Measurements from ENCODE around the gene MRGPRE. TPM values are rescaled to one million over a fixed set of nuclear protein-coding genes. Genes with fewer than 3 reads are reported as not detected.

Gene MRGPRE
- total RNA-seq, 1 experiment from 2014 or later, result not detected

- POLR2A ChIA-PET (ENCODE audit: unreplicated experiment), result no interaction called here
- Histone ChIP-seq H2AFZ (ENCODE audit: low read length) (no peak overlapping the region), H3K79me2 (ENCODE audit: low read length) (no peaks in the 10 kb centered on the region), H3K36me3 (ENCODE audit: low read depth, low read length) (no peaks in the 10 kb centered on the region), H3K9me2 (replicated peaks; ENCODE audit: low read length) (no peaks in the 10 kb centered on the region), H3K4me3 (ENCODE audit: low read length) (no peak overlapping the region), H3K27me3 (ENCODE audit: low read length) (peaks cover 30% of the 10 kb centered on the region), H3K9ac (ENCODE audit: low read length) (no peak overlapping the region), H4K20me1 (ENCODE audit: low read length) (no peaks in the 10 kb centered on the region), H3K27ac (ENCODE audit: low read length) (no peak overlapping the region), H3F3A (ENCODE audit: low read length, unreplicated experiment) (no peaks in the 10 kb centered on the region), H3K4me1 (ENCODE audit: insufficient read depth, low read length) (no peaks in the 10 kb centered on the region), H3K9me3 (ENCODE audit: low read length) (no peaks in the 10 kb centered on the region), H3K4me2 (ENCODE audit: low read length) (no peak overlapping the region)
- ATAC-seq, result no peak
- DNase-seq, result no peak
- BruUV-seq (replicated peaks), result no TSS peak
- CTCF ChIA-PET, result no interaction called here
- intact Hi-C loops (cut with micrococcal nuclease), result loop anchor here (5.0 kb wide), 3 partner anchors 107 to 232 kb away; no protein-coding TSS in a partner anchor
- TF ChIP-seq, protein P1, sequence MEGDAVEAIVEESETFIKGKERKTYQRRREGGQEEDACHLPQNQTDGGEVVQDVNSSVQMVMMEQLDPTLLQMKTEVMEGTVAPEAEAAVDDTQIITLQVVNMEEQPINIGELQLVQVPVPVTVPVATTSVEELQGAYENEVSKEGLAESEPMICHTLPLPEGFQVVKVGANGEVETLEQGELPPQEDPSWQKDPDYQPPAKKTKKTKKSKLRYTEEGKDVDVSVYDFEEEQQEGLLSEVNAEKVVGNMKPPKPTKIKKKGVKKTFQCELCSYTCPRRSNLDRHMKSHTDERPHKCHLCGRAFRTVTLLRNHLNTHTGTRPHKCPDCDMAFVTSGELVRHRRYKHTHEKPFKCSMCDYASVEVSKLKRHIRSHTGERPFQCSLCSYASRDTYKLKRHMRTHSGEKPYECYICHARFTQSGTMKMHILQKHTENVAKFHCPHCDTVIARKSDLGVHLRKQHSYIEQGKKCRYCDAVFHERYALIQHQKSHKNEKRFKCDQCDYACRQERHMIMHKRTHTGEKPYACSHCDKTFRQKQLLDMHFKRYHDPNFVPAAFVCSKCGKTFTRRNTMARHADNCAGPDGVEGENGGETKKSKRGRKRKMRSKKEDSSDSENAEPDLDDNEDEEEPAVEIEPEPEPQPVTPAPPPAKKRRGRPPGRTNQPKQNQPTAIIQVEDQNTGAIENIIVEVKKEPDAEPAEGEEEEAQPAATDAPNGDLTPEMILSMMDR (conservative IDR thresholded peaks at IDR 0.05; ENCODE audit: low read depth, low read length), result no peak
- TF ChIP-seq EZH2 (IDR thresholded peaks at IDR 0.05; ENCODE audit: low read length, unreplicated experiment) (no peak), EZH2phosphoT487 (IDR thresholded peaks at IDR 0.05; ENCODE audit: borderline replicate concordance, low read length) (no peak)
Measured at GRCh38 chr11:3219281-3219892, 12.8 kb downstream of the MRGPRE start.

DNA sequence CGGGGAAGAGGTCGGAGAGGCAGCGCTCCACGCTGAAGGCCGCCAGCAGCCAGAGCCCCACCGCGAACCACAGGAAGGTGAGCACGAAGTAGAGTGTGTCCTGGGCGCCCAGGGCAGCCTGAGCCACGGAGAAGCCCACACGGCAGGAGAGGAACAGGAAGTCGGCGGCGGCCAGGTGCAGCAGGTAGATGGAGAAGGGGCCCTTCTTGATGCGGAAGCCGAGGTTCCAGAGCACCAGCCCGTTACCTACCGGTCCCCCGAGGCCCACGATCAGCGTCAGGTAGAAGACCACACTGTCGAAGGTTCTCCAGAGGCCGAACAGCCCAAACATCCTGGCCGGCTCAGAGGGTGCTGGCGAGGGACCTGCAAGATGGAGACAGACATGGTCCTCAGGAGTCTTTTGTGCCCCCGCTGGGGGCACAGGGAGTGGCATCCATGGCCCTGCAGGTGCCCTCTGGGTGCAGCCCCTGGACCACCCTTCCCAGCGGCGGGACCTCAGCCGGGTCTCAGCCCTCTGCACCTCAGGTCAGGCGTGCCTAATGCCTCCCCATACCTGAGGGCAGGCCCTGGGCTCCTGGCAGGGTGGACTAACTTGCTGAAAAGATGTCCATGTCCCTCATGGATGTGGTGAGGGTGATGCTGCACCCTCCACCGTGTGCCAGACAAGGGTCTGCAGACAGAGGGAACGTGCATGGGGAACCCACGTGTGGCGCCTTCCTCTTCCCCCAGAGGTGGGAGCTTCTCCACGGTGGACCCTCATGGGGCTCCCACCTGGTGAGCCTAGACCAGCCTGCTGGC, 13.5 kb downstream of the MRGPRE start, which contains the start of gene MRGPRG:
TSS of gene MRGPRG (minus strand) at position 331 of the 798 bp plus-strand sequence. CDS start at position 331, 0 bp downstream.
- H3K36me3 ChIP-seq (ENCODE audit: low read depth, low read length), result no peaks in the 10 kb centered on the region
- H3F3A ChIP-seq (ENCODE audit: low read length, unreplicated experiment), result no peaks in the 10 kb centered on the region
- H3K27ac ChIP-seq (ENCODE audit: low read length), result no peak within 1 kb of the TSS
- no peak for DNase-seq
- H2AFZ ChIP-seq (ENCODE audit: low read length), result no peak within 1 kb of the TSS
- CTCF ChIA-PET, result no interaction called here
- H3K9ac ChIP-seq (ENCODE audit: low read length), result no peak within 1 kb of the TSS
- H3K79me2 ChIP-seq (ENCODE audit: low read length), result no peaks in the 10 kb centered on the region
- POLR2A ChIA-PET (ENCODE audit: unreplicated experiment), result no interaction called here
- H4K20me1 ChIP-seq (ENCODE audit: low read length), result no peaks in the 10 kb centered on the region
- peaks cover 30% of the 10 kb centered on the region for H3K27me3 ChIP-seq (ENCODE audit: low read length)
- intact Hi-C loops (cut with micrococcal nuclease), result loop anchor here (5.0 kb wide), 3 partner anchors 106 to 231 kb away; no protein-coding TSS in a partner anchor
- no peaks in the 10 kb centered on the region for H3K4me1 ChIP-seq (ENCODE audit: insufficient read depth, low read length)
- ATAC-seq, result no peak
- no peaks in the 10 kb centered on the region for H3K9me2 ChIP-seq (replicated peaks; ENCODE audit: low read length)
- no peaks in the 10 kb centered on the region for H3K9me3 ChIP-seq (ENCODE audit: low read length)
- H3K4me3 ChIP-seq (ENCODE audit: low read length), result no peak within 1 kb of the TSS
- BruUV-seq (replicated peaks), result no TSS peak
- TF ChIP-seq, protein P1 (conservative IDR thresholded peaks at IDR 0.05; ENCODE audit: low read depth, low read length), result no peak
- TF ChIP-seq EZH2 (IDR thresholded peaks at IDR 0.05; ENCODE audit: low read length, unreplicated experiment) (no peak), EZH2phosphoT487 (IDR thresholded peaks at IDR 0.05; ENCODE audit: borderline replicate concordance, low read length) (no peak)
- H3K4me2 ChIP-seq (ENCODE audit: low read length), result no peak within 1 kb of the TSS
